SHP77 (cell line): ENCODE results near the gene KIF1B.
A peak's percentile ranks its signal among the peaks of the same experiment; 100 is the strongest.

Experiments
- DNase-seq, 2 experiments: peaks; one replicate each; lab custom pipeline; 2025; lab: John Stamatoyannopoulos, UW

KIF1B gene

GRCh38 chr1:10328180-10328963, 118.0 kb downstream of the KIF1B start:
- no peak for DNase-seq

GRCh38 chr1:10337436-10337835, 127.1 kb downstream of the KIF1B start:
- no peak for DNase-seq

DNA sequence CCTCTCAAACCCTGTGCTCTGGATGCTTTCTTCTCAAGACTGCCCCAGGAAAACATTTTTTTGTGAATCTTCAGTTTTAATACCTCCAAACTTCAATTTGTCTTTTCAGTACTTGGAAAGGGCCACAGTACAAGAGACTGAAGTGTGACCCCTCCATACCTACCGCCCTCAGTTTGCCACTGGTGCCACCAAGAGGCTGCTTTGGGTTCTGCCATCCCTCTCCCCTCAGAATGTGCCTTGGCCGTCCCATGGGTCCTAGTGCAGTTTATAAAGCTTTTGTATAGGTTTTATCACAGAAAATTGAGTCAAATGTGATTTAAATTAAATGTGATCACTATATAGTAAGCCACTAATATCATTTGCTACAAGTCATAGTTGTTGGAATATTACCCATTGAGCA, 127.7 kb downstream of the KIF1B start:
- peak; percentile 9 to 28 for DNase-seq

GRCh38 chr1:10338611-10339010, 128.2 kb downstream of the KIF1B start:
- no peak for DNase-seq

DNA sequence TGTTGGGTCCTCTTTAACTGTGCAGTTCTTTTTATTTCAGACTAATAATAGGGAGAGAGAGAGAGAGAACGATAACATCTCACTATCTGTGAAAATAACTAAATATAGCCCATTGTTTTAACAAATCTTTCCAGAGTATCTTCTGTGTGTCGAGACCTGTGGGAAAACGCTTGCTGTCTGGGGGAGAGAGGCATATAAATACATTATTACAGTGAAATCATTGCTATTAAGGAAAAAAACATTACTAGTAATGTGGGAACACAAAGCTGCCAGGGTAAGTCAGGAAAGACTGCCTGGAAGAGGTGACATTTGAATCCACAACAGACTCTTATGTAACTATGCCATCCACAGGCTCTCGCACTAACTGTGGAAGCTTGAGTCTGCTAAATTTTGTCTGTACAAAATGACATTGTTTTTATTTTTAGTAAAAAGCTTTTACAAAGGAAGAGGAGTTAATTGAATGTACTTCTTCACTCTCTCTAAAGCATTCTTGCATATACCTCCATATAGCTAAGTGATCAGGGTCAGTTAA, 128.7 kb downstream of the KIF1B start:
- no peak for DNase-seq

- DNase-seq, result no peak
These were observed 129.4 kb downstream of the KIF1B start for GRCh38 chr1:10339815-10340214.

DNA sequence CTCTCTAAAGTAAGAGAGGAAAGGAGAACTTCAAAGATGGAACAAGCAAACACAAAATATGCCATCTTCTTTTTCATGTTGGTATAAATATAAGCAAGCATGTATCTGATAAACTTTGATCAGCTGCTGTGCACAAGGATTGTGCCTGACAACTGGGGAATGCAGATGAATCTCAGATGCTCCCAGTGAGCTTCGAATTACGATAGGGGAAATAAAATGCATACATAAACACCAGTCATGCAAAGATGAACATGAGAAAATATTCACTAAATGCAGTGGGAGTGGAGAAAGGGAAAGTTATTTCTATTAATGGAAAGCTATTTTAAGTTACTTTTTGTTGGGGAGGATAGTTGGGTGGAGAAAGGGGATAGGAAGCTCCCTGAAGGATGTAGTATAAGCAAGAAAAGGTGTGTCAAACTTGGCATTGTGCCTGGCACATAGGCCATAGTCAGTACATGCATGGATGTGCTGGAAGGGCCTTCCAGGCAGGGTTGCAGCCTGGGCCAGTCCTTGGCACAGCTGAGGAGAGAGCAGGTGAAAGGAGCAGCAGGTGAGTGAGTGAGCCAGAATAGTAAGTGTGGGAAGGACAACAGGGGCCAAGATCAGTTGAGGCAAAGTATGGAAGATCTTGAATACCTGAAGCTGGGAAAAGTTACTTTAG, 130.7 kb downstream of the KIF1B start:
- no peak for DNase-seq

DNA sequence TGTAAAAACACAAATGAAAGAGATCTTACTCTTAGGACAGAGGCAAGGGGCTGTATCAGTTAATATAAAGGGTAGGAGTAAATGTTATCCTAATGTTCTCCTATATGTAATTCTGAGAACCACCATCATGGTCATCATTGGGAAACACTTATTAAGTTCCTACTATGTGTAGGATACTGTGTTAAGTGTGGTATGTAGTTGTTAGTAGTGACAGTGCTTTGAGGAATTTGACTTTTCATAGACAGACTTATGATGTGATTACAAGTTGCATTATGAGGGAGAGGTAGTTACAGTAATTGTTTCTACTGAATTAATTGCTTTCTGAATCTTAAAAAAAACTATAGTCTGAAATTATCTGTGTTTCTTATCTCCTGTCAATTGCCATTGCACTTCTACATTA, 136.7 kb downstream of the KIF1B start:
- no peak for DNase-seq

GRCh38 chr1:10353282-10353681, 142.9 kb downstream of the KIF1B start:
- DNase-seq, result no peak

DNA sequence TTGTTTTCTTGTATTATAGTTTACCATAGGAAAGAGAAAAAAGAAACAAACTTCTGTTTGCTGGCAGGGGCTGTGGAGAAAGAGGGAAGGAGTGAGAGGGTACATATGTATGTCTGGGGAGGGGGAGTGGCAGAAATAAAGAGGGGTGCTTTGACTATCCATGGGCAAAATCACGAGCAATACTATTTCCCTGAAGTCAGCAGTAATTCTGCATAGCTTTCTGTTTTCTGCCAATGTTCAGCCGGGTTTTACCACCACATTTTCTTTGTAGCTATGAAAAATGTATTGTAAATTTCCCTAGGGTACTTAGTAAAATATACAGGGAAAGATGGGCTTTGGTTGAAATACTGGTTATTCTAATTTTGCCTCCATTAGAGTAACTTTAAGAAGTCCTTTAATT, 143.3 kb downstream of the KIF1B start:
- DNase-seq, result no peak

DNA sequence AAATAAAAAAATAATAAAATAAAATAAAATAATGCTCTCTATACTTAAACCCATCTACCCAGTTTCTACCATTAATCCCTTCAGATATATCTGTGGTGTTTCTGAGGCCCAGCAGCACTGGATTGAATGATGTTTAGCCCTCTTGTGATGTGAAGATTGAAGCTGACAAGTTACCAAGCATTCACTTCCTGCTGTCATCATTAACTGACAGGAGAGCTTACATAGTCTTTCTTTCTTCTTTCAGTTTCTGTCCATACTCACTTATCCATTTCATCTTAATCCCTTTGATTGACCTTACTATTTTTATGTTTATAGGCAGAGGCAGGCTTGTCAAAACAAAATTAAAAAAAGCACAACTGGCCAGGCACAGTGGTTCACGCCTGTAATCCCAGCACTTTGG, 149.7 kb downstream of the KIF1B start:
- DNase-seq, result no peak

GRCh38 chr1:10361515-10361914, 151.1 kb downstream of the KIF1B start:
- DNase-seq, result no peak

DNA sequence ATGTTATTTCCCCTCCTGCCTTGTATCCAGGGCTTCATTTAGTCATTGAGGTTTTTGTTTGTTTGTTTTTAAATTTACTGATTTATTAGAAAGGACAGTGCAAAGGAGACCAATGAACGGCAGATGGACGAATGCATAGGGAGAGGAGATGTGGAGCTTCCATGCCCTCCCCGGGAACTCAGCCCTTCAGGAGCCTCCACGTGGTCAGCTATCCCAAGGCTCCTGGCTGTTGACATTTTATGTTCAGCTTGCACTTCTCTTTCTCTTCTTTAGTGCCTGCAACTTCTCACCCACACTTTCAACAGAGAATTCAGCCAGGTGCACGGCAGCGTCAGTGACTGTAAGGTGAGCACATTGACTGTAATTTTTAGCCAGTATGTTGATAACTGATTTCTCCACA, 157.8 kb downstream of the KIF1B start:
- no peak for DNase-seq

DNA sequence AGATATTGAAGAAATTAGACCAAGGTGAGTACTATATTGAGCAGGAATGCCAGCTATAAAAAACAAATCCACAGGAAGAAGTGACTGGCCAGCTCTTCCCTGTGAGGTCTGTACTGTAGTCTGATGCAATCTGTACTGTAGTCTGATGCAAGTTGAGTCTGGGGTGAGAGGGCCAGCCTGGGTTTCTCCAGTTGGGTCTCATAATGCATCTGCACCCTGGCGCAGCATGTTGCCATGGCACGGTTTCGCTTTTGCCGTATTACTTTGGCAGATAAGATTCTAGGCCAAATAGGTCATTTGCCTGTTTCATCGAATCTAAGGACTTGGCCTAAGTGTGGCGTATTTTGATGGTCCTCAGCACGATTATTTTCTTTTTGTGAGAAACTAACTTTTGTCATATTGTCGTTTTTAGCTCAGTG, 164.1 kb downstream of the KIF1B start:
- no peak for DNase-seq

- peak; percentile 21 to 32 for DNase-seq
These were observed 167.1 kb downstream of the KIF1B start for GRCh38 chr1:10377365-10378029.

DNA sequence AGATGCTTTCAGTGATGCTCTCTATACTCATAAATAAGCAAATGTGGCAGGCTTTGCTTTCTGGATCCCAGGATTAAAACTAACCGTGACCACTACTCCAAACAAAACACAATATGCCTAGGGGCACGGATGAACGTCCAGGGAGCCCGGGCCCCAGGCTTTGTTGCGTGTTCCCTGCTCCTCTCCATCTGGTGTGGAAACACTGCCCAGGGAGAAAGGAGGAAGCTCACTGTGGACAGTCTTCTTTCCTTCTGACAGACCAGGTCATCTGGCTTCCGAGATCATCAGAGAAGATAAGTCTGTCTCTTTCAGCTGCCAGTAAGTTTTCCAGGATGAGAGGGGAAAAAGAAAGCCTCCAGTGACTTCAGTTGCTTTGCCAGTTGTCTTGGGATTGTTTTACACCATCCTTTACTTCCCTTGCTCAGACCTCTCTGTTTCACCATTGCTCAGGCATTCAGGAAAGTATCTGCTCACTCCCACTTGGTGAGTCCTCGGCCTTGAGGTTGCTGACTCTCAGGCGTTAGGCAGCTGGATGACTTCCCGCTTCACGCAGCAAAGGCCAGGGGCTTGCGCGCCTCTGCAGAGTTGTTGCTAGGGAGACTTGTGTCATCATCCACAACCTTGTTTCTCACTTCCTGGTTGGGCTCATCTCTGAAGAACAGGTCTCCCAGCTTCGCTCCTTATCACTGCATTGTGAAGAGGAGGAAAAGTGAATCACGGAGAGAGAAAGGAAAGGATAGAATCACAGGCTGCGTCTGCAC, 167.9 kb downstream of the KIF1B start:
- no peak for DNase-seq

GRCh38 chr1:10379101-10379620, 168.8 kb downstream of the KIF1B start:
- DNase-seq, result no peak

GRCh38 chr1:10379676-10380075, 169.3 kb downstream of the KIF1B start:
- no peak for DNase-seq

DNA sequence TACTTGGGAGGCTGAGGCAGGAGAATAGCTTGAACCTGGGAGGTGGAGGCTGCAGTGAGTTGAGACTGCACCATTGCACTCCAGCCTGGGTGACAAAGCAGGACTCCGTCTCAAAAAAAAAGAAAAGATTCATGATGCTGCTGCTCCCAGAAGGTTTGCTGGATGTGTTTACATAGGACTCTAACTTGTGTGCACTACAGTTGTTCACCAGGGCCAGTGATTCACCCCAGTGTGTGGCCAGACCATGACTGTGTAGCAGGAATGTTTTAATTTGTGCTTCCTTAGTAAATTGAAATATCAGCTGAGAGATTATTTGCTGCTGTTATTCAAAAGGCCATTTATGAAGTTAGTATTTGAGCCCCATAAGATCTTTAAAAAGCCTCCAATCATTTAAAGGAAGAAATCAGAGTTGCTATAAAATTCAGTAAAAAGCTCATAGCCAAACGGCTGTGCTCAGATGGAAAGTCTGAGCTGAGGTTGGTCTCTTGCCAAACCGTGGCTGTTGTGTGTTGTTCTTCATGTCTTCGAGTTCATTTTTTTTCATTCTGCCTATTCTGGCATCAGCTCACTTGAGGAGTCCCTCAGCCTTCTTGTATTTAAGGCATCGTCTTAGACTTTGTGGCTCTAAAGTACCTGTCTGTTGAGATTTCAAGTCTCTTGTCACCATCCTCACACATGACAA, 170.4 kb downstream of the KIF1B start:
- DNase-seq, result no peak

DNA sequence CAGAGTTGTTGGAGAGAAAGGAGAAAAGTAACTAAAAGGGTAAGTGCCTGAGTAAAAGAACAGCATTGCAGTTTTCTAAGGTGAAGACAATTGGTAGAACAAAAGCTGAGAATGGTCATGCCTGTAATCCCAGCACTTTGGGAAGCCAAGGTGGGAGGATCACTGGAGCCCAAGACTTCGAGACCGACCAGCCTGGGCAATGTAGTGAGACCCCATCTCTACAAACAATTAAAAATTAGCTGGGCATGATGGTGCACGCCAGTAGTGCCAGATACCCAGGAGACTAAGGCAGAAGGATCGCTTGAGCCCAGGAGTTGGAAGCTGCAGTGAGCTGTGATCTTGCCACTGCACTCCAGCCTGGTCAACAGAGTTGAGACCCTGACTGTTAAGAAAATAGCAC, 173.3 kb downstream of the KIF1B start:
- DNase-seq, result no peak

DNA sequence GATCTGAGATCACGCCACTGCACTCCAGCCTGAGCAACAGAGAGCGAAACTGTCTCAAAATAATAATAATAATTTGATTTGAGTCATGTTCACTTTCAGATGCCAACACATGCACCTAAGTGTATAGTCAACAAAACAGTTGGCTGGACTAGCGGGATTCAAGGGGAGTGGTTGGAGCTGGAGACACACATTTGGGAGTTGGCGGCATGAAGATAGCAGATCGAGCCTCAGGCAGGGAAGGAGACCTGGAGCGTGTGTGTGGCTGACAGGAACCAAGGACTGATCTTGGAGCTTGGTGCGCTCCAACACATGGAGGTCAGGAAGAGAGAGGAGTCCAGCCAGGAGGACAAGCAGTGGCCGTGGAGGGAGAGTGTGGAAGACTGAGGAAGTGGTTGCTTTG, 173.8 kb downstream of the KIF1B start:
- DNase-seq, result no peak
